Neuronal stem cell (in vitro differentiated cells): ENCODE data around the gene ZP4. TPM values are rescaled to one million over a fixed set of nuclear protein-coding genes. Genes with fewer than 3 reads are reported as not detected.

Experiments used
- DNase-seq: peaks from one replicate; pipeline ENCODE4 v3.0.0-alpha.2; 2013; ENCODE audit warnings: low spot score
- H2AFZ ChIP-seq: one replicate; pipeline ENCODE4 v1.6.1; 2013; ENCODE audit warnings: mild to moderate bottlenecking, low read length, inconsistent platforms
- H2AK5ac ChIP-seq: 2 replicates; pipeline ENCODE4 v1.6.1; 2013; ENCODE audit warnings: low read depth, mild to moderate bottlenecking, inconsistent platforms, low read length, moderate library complexity, mixed read lengths
- H2BK120ac ChIP-seq: 2 replicates; pipeline ENCODE4 v1.6.1; 2013; ENCODE audit warnings: low read depth, mild to moderate bottlenecking, inconsistent platforms, low read length, moderate library complexity, mixed read lengths
- H2BK12ac ChIP-seq: one replicate; pipeline ENCODE4 v1.6.1; 2013; ENCODE audit warnings: low read length, inconsistent platforms
- H2BK15ac ChIP-seq: 2 replicates; pipeline ENCODE4 v1.6.1; 2013; ENCODE audit warnings: mild to moderate bottlenecking, low read length, inconsistent platforms, mixed read lengths
- H2BK5ac ChIP-seq: one replicate; pipeline ENCODE4 v1.6.1; 2013; ENCODE audit warnings: inconsistent platforms, mild to moderate bottlenecking, low read length, moderate library complexity
- H3K14ac ChIP-seq: one replicate; pipeline ENCODE4 v1.6.1; 2013; ENCODE audit warnings: low read length, inconsistent platforms
- H3K18ac ChIP-seq: 2 replicates; pipeline ENCODE4 v1.6.1; 2013; ENCODE audit warnings: low read length, inconsistent platforms
- H3K23ac ChIP-seq: 2 replicates; pipeline ENCODE4 v1.6.1; 2013; ENCODE audit warnings: low read depth, mild to moderate bottlenecking, mixed read lengths, low read length, inconsistent platforms; ENCODE audit not compliant: poor library complexity
- H3K27ac ChIP-seq: replicated peaks from 3 replicates; pipeline ENCODE4 v1.5.1; 2013; ENCODE audit warnings: low read length, inconsistent platforms
- H3K27me3 ChIP-seq, 3 experiments: 2 replicates each; pipeline ENCODE4 v1.6.1; 2013; ENCODE audit warnings: low read length in 3 of 3, mild to moderate bottlenecking in 2 of 3, inconsistent platforms in 1 of 3, low read depth in 1 of 3, mixed read lengths in 1 of 3, moderate library complexity in 1 of 3; ENCODE audit not compliant: control insufficient read depth in 3 of 3, insufficient read depth in 3 of 3
- H3K36me3 ChIP-seq, 2 donors: replicated peaks in 1 of 2; 2 replicates each; pipeline ENCODE4 v1.6.1; 2013; ENCODE audit warnings: low read length in 2 of 2; ENCODE audit not compliant: control insufficient read depth in 2 of 2, insufficient read depth in 2 of 2
- H3K4ac ChIP-seq: 2 replicates; pipeline ENCODE4 v1.6.1; 2013; ENCODE audit warnings: inconsistent platforms, mild to moderate bottlenecking, low read length, moderate library complexity
- H3K4me1 ChIP-seq, 2 donors: 1 replicate in 1 of 2; 2 replicates in 1 of 2; pipeline ENCODE4 v1.6.1; 2013; ENCODE audit warnings: low read length in 2 of 2, low read depth in 1 of 2; ENCODE audit not compliant: control insufficient read depth in 2 of 2, insufficient read depth in 1 of 2
- H3K4me2 ChIP-seq: one replicate; pipeline ENCODE4 v1.6.1; 2013; ENCODE audit warnings: mild to moderate bottlenecking, low read length, inconsistent platforms; ENCODE audit not compliant: insufficient read depth, poor library complexity, severe bottlenecking
- H3K4me3 ChIP-seq, 2 donors: 2 replicates each; pipeline ENCODE4 v1.5.1; 2013; ENCODE audit warnings: low read length in 2 of 2, mild to moderate bottlenecking in 2 of 2, inconsistent platforms in 1 of 2, moderate library complexity in 1 of 2
- H3K79me1 ChIP-seq: one replicate; pipeline ENCODE4 v1.6.1; 2013; ENCODE audit warnings: low read depth, mild to moderate bottlenecking, inconsistent platforms, low read length, moderate library complexity
- H3K9ac ChIP-seq: one replicate; pipeline ENCODE4 v1.6.1; 2013; ENCODE audit warnings: mild to moderate bottlenecking, low read depth, low read length, inconsistent platforms; ENCODE audit not compliant: poor library complexity
- H3K9me3 ChIP-seq, 2 donors: replicated peaks in 1 of 2; 2 replicates each; pipeline versions ENCODE3 to v1.6.1; 2013; ENCODE audit warnings: low read length in 2 of 2, mild to moderate bottlenecking in 2 of 2, inconsistent platforms in 1 of 2, low read depth in 1 of 2, mixed read lengths in 1 of 2, moderate library complexity in 1 of 2; ENCODE audit not compliant: control insufficient read depth in 2 of 2, insufficient read depth in 1 of 2
- H4K8ac ChIP-seq: one replicate; pipeline ENCODE4 v1.6.1; 2013; ENCODE audit warnings: low read depth, mild to moderate bottlenecking, inconsistent platforms, low read length, moderate library complexity
- H4K91ac ChIP-seq: one replicate; pipeline ENCODE4 v1.6.1; 2013; ENCODE audit warnings: low read length, low read depth, mild to moderate bottlenecking, inconsistent platforms; ENCODE audit not compliant: poor library complexity
- WGBS, 2 donors: extraction: QIAGEN DNeasy Blood & Tissue Kit; methylation state at CpG; one replicate each; pipeline ENCODE4 v1.1.7; 2013; ENCODE audit warnings: missing lambda C conversion rate in 2 of 2, mixed read lengths in 1 of 2; ENCODE audit not compliant: insufficient read length in 2 of 2, insufficient replicate concordance in 1 of 2; ENCODE audit errors: extremely low coverage in 2 of 2; 5-methylcytosine and 5-hydroxymethylcytosine counted together
- polyA plus RNA-seq, 2 experiments: library from polyadenylated mRNA; stranded (reverse); fragments of 200-250 nt; gene quantifications; one replicate each; pipeline ENCODE4 v1.2.3, GENCODE V29; 2013

ZP4 gene, protein sequence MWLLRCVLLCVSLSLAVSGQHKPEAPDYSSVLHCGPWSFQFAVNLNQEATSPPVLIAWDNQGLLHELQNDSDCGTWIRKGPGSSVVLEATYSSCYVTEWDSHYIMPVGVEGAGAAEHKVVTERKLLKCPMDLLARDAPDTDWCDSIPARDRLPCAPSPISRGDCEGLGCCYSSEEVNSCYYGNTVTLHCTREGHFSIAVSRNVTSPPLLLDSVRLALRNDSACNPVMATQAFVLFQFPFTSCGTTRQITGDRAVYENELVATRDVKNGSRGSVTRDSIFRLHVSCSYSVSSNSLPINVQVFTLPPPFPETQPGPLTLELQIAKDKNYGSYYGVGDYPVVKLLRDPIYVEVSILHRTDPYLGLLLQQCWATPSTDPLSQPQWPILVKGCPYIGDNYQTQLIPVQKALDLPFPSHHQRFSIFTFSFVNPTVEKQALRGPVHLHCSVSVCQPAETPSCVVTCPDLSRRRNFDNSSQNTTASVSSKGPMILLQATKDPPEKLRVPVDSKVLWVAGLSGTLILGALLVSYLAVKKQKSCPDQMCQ
- 0.06 TPM for polyA plus RNA-seq (2013, experiment 1 of 2)
- 0.01 TPM for polyA plus RNA-seq (2013, experiment 2 of 2)

DNA sequence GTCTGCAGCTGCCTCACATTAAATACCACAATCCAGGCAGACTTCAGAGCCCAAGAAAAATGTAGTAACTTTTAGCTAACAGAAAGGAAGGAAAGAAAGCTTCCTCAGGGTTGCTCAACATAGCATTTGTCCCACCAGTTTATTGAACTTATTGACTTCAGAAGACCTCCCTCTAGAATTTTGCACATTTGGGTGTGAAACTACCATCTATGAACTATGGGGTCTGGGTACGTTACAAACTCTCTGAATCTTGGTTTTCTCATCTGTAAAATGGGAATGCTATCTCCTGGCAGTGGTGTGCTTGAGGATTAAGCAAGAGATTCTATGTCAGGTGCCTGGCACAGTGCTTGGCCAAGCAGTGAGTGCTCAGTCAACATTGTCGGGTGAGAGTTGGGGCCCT, at the start of gene ZP4:
Gene ZP4 (minus strand): TSS at position 101 of the 400 bp plus-strand sequence. CDS start 287 bp downstream, outside the sequence.
- Histone ChIP-seq H4K91ac (no peak within 1 kb of the TSS), H3K23ac (no peak within 1 kb of the TSS), H3K4me3 (no peak within 1 kb of the TSS), H3K9ac (no peak within 1 kb of the TSS), H2AFZ (no peak within 1 kb of the TSS), H2BK5ac (no peak within 1 kb of the TSS), H3K27me3 (no peaks in the 10 kb centered on the region), H3K27ac (no peak within 1 kb of the TSS), H3K36me3 (no peaks in the 10 kb centered on the region), H3K4ac (no peak within 1 kb of the TSS), H2BK12ac (peak within 1 kb of the TSS; percentile 14), H3K9me3 (no peaks in the 10 kb centered on the region), H3K4me1 (peaks cover 0 to 2% of the 10 kb centered on the region in 2 donors), H3K4me2 (no peak within 1 kb of the TSS), H2BK15ac (no peak within 1 kb of the TSS), H4K8ac (no peak within 1 kb of the TSS), H3K79me1 (no peaks in the 10 kb centered on the region), H2BK120ac (no peak within 1 kb of the TSS), H2AK5ac (peak within 1 kb of the TSS; percentile 39), H3K14ac (peak within 1 kb of the TSS; percentile 39), H3K18ac (peak within 1 kb of the TSS; percentile 15)
- no peak for DNase-seq
- no CpG with 5 or more reads among the region's 2 CpGs for WGBS, 2 donors

GRCh38 chr1:237938553-237938952, 47.8 kb upstream of the ZP4 start:
- Histone ChIP-seq H3K14ac (no peak overlapping the region), H3K36me3 (peaks cover 0 to 2% of the 10 kb centered on the region in 2 donors), H2BK5ac (no peak overlapping the region), H4K8ac (no peak overlapping the region), H3K18ac (no peak overlapping the region), H2BK120ac (no peak overlapping the region), H2AFZ (no peak overlapping the region), H3K9me3 (no peaks in the 10 kb centered on the region), H3K23ac (no peak overlapping the region), H3K4me2 (no peak overlapping the region), H3K9ac (no peak overlapping the region), H3K27me3 (peaks cover 0 to 1% (median 0%) of the 10 kb centered on the region in 3 experiments), H2AK5ac (no peak overlapping the region), H2BK15ac (no peak overlapping the region), H3K4me1 (no peaks in the 10 kb centered on the region), H4K91ac (no peak overlapping the region), H3K4me3 (no peak overlapping the region), H2BK12ac (no peak overlapping the region), H3K27ac (no peak overlapping the region), H3K4ac (no peak overlapping the region), H3K79me1 (no peaks in the 10 kb centered on the region)
- DNase-seq, result no peak
- WGBS, 2 donors, result no CpG with 5 or more reads among the region's 8 CpGs

- no peak overlapping the region for H3K4ac ChIP-seq
- H3K4me2 ChIP-seq, result no peak overlapping the region
- no peak overlapping the region for H4K91ac ChIP-seq
- no peak overlapping the region for H4K8ac ChIP-seq
- H3K14ac ChIP-seq, result no peak overlapping the region
- peaks cover 0 to 2% of the 10 kb centered on the region in 2 donors for H3K36me3 ChIP-seq
- no peak overlapping the region for H2AFZ ChIP-seq
- H2BK5ac ChIP-seq, result no peak overlapping the region
- H3K79me1 ChIP-seq, result no peaks in the 10 kb centered on the region
- H3K4me1 ChIP-seq, result no peaks in the 10 kb centered on the region
- H3K9me3 ChIP-seq, result no peaks in the 10 kb centered on the region
- no peak overlapping the region for H3K23ac ChIP-seq
- no CpG with 5 or more reads among the region's 5 CpGs for WGBS, 2 donors
- H2BK12ac ChIP-seq, result no peak overlapping the region
- H3K18ac ChIP-seq, result no peak overlapping the region
- DNase-seq, result no peak
- H2AK5ac ChIP-seq, result no peak overlapping the region
- H3K27ac ChIP-seq, result no peak overlapping the region
- H2BK120ac ChIP-seq, result no peak overlapping the region
- peaks cover 0 to 1% (median 0%) of the 10 kb centered on the region in 3 experiments for H3K27me3 ChIP-seq
- H3K9ac ChIP-seq, result no peak overlapping the region
- H3K4me3 ChIP-seq, result no peak overlapping the region
- H2BK15ac ChIP-seq, result no peak overlapping the region
These were observed 47.3 kb upstream of the ZP4 start for GRCh38 chr1:237938068-237938467.

DNA sequence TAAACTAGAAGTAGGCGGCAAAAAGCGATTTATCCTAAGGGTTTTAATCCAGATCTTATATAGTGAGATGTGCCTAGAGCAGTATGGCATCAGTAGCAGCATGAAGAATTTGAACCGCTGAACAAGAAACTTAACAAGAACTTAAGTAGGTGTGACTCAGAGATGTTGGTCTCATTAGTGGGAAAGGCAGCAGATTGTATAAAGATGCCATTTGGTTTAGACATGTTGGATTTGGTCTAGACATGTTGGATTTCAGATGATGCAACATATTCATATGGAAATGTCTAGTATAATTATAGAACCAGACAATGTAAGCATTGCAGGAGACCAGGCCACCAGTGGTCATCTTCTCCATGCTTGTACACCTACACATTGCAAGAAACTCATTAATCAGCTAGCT, 42.1 kb upstream of the ZP4 start:
- H3K27ac ChIP-seq, result no peak overlapping the region
- no peaks in the 10 kb centered on the region for H3K79me1 ChIP-seq

More for the DNA sequence above, 42.1 kb upstream of the ZP4 start:
- H2BK5ac ChIP-seq, result no peak overlapping the region
- no peaks in the 10 kb centered on the region for H3K4me1 ChIP-seq
- no peaks in the 10 kb centered on the region for H3K9me3 ChIP-seq
- peaks cover 0 to under 1% of the 10 kb centered on the region in 2 donors for H3K36me3 ChIP-seq
- no peak overlapping the region for H3K23ac ChIP-seq
- no peak overlapping the region for H2AK5ac ChIP-seq
- H2BK12ac ChIP-seq, result no peak overlapping the region
- H3K4ac ChIP-seq, result no peak overlapping the region
- no CpG with 5 or more reads among the region's 3 CpGs for WGBS, 2 donors
- H3K18ac ChIP-seq, result no peak overlapping the region
- H3K9ac ChIP-seq, result no peak overlapping the region
- no peak overlapping the region for H2AFZ ChIP-seq
- no peak overlapping the region for H2BK15ac ChIP-seq
- no peak overlapping the region for H3K4me3 ChIP-seq
- H4K8ac ChIP-seq, result no peak overlapping the region
- H3K27me3 ChIP-seq, result no peaks in the 10 kb centered on the region
- H3K4me2 ChIP-seq, result no peak overlapping the region
- H3K14ac ChIP-seq, result no peak overlapping the region
- no peak overlapping the region for H4K91ac ChIP-seq
- no peak overlapping the region for H2BK120ac ChIP-seq
- DNase-seq, result no peak
